NCI-H146 treated with DMSO at 0.1 percent for 48 hours (cell line): Measurements from ENCODE around the gene BPIFB1.
A peak's percentile ranks its signal among the peaks of the same experiment; 100 is the strongest.

Experiments
- DNase-seq: peaks from one replicate; lab custom pipeline; 2025; ENCODE audit not compliant: unreplicated experiment; lab: John Stamatoyannopoulos, UW

The BPIFB1 gene, protein sequence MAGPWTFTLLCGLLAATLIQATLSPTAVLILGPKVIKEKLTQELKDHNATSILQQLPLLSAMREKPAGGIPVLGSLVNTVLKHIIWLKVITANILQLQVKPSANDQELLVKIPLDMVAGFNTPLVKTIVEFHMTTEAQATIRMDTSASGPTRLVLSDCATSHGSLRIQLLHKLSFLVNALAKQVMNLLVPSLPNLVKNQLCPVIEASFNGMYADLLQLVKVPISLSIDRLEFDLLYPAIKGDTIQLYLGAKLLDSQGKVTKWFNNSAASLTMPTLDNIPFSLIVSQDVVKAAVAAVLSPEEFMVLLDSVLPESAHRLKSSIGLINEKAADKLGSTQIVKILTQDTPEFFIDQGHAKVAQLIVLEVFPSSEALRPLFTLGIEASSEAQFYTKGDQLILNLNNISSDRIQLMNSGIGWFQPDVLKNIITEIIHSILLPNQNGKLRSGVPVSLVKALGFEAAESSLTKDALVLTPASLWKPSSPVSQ

DNA sequence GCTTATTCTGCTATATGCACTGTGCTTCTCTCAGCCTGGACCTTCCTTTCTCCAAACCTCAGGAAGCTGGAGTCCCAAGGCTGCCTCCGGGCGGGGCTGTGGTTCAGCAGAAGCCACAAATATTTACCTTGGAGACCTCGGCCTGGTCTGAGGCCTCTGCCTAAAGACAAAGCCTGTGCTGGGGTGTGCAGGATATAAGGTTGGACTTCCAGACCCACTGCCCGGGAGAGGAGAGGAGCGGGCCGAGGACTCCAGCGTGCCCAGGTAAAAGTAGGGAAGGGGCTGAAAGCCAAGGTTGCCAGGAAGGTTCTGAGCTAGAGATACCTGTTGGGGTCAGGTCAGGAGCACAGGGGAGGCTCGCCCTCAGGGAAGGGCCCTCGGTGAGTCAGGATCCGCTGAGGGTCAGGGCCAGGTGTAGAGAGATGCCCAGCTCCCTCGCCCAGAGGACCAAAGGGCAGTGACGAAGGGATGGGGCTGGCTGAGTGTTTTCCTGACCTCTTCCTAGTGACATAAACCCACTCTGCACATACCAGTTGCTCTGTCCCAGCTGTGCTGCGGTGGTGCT, at the start of gene BPIFB1:
TSS of gene BPIFB1 (plus strand) at position 224 of the 565 bp plus-strand sequence. CDS start 2,860 bp downstream, outside the sequence.
- no peak for DNase-seq

DNA sequence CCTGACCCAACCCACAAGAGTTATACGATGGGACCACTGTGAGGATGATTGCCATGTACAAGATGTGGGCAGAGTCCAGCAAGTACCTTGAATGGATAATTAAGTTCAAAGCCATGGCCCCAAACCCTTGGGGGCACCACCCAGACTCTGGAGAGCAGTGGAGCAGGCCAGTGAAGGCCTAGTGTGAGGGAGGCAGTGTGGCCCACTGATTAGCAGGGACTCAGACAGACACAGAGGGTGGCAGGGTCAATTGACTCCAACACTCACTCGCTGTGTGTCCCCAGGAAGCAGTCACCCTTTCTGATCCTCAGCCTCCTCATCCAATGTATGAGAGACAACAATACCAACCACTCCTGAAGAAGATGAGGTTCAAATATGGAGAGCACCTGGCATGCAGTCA, 49.0 kb upstream of the BPIFB1 start:
- no peak for DNase-seq

DNA sequence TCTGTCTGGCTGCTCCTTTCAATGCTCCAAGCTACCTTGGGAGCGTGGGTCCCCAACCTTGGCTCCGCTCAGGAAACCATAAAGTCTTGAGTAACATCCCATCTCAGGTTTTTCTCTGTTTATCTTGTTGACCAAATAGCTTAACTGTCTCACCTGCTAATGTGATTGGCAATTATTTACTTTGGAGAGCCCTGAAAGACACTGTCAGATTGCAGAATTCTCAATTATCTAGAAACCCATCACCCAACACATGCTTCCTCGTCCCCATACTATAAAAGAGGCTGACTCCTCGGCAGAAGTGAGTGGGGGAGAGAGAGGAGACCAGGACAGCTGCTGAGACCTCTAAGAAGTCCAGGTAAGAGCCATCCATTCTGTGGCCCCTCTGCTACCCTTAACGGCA, 47.3 kb upstream of the BPIFB1 start, which contains the start of gene BPIFA1:
TSS of gene BPIFA1 (plus strand) at position 301 of the 400 bp plus-strand sequence. CDS start 1,716 bp downstream, outside the sequence.
- DNase-seq: no peak

DNA sequence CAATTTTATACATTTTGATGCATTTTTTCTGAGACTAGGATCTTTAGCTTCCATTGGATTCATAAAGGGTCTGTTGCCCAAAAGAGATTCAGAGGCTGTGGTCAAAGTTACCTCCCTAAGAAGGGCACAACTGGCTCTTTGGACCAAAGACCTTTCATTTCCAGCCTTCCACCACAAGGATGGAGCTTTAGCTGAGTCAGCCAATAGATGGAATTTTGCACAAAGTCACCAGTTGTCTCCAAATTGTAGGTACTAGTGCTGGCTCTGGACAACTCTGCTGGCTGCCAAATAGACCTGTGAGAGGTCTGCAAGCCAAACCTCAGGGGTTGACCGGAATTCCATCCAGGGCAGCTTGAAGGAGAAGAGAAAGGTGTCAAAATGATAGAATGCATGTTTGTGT, 46.7 kb upstream of the BPIFB1 start:
- no peak for DNase-seq

DNA sequence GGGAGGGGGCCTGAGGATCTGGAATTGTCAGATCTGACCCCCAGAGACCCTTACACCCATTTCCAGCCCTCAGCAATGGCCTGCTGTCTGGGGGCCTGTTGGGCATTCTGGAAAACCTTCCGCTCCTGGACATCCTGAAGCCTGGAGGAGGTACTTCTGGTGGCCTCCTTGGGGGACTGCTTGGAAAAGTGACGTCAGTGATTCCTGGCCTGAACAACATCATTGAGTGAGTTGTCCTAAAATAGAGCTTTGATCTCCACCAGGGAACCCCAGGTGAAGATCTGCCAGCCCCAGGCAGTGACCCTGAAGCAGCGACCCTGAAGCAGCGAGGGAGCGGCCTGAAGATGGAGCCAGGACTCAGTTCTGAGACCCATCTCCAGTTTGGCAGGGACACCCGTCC, 45.0 kb upstream of the BPIFB1 start:
- no peak for DNase-seq

DNA sequence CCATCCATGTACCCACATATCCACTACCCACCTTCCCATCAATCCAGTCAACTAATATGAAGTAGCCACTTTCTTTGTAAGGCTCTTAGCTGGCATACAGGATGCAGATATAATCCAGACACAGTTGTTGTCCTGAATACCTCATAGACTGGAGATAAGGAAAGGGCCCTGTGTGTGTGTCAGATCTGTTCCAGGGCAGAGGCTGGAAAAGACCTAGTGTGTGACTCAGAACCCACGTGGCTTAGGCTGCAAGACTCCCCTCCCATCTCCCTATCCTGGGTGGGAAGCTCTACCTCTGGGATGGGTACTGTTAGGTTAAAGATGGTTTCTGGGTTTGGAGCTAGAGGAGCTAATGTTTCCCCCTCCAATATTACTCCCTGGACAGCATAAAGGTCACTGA, 43.6 kb upstream of the BPIFB1 start:
- DNase-seq: no peak

DNA sequence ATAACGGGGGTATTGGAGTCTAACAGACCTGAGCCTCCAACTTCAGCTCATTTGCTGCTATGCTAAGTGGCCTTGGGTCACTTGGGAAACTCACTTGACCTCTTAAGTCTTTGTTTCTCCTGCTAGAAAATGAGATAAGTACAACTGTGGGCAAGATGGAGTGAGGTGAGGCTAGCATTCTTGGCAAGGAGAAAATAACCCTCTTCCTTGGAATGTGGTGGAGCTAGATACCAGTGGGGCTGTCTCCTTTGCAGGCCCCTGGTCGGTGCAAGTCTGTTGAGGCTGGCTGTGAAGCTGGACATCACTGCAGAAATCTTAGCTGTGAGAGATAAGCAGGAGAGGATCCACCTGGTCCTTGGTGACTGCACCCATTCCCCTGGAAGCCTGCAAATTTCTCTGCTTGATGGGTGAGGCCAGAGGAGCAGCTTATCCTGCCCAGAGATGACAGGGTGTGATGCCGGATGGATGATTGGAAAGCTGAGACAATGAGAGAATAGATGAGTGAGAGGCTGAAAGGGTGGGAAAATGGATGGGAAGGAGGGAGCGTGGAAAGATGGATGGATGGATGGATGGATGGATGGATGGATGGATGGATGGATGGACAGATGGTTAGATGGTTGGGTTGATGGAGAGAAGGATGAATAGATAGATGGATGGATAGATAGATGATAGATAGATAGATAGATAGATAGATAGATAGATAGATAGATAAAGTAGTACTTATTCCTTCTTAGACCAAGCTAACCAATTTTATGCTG, 42.9 kb upstream of the BPIFB1 start:
- DNase-seq: no peak

DNA sequence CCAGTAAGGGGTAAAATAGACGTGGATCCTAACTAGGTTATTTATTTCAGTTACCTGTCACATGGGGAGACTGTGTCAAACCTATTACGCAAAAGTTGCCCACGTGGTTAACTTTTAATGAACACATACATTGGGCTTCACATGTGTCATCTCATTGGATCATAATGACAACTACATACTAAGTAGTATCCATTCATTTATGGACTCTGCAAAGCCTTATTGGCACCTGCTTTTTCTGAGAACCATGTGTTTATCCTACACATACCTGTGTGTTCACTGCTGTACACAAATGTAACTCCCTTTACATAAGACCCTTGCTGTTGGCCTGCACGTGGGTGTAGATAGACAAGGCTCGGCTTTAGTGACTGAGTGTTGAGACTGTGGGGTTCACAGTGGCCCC, 42.1 kb upstream of the BPIFB1 start:
- DNase-seq: no peak

DNA sequence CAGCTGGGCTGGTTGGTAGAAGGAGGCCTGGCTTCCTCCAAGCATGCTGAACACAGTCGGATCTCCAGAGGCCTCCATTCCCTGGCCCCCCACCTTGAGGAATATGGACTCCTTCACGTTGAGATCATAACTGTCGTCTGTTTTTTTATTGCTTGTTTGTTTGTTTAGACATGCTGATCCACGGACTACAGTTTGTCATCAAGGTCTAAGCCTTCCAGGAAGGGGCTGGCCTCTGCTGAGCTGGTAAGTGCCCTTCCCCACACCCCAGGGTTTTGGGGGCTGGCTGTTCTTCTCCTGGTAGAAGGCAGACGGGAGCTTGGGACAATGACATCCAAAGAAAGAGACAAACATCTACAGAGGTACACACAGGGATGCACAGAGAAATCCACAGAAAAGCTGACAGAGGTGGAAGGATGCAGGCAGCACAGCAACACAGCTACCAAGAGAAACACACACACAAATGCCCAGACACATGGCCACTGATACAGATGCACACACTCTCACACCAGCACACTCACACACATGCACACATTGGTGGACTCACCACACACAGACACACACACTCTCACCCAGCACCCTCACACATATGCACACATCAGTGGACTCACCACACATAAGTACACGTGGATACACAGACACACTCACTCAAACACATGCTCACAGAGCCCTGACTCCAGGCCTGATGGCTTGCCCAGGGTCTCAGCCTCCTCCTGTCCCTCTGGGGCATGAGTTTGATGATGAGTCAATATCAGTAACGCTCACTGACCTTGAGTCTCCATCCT, 40.5 kb upstream of the BPIFB1 start:
- DNase-seq: no peak

DNA sequence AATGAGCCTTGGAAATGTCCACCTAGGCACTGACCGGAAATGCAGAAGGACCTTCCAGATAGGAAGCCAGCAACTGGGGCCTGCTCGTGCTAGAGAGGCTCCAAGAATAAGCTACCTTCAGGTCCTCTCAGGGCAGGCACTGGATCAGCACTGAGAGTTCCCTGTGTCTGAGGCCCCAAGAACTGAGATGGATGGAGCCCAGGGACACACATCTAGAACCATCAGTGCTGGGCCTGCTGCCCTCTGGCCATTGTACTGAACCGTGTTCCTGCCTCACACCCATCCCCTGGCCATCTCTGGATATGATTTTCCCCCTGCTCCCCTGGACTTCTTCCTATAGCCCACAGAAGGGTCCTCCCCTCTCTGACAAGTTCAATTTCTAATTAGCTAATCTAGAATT, 36.9 kb upstream of the BPIFB1 start:
- no peak for DNase-seq

DNA sequence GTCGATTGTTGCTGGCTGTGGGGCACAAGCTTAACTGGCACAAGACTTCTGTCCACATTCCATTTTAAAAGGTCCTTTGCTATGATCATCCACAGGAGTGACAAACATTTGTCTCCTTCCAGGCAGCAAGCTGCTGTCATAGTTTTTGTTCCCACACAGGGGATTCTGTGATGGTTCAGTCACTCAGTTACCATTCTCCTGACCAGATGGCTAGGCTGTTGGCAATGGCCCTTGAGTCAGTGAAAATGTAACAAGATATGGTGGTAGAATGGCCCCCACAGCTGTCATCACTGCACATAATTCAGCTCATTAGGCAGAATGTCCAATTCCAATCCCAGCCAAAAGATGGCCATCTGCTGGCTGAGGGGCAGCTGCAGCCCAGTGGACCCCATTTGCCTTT, 33.6 kb upstream of the BPIFB1 start:
- DNase-seq: no peak

DNA sequence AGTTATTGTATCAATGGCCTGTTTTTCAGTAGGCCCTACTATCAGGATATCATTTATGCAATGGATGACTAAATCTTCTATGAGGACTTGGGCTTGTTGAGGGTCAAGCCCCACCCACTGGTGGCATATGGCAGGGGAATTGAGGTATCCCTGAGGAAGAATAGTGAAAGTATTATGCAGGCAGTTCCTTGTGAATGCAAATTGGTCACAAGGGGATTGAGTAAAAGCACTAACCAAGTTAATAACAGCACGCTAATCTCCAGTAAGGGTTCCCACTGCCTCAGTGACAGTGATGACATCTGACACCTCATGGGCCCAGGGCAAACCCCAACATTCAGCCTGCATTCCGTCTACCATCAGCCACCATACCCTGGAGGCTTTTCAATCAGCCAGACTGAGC, 32.3 kb upstream of the BPIFB1 start:
- DNase-seq: no peak

DNA sequence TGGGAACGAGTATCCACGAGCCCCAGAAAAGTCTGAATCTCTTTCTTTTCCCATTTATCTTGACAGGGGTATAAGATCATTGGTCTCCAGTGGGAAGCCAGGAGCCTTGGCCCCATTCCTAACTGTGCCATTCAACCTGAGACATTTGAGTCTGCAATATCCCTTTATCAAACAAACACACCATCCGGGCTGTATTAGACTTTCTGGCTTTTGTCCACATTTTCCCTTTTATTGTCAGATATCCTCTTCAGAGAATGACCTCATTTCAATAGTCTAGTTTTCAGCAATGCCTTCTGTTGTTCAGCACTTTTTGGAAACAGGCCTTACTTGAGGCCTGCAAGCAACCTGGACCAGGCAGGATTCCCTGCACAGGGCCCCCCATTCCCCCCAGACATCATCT, 31.5 kb upstream of the BPIFB1 start:
- no peak for DNase-seq

DNA sequence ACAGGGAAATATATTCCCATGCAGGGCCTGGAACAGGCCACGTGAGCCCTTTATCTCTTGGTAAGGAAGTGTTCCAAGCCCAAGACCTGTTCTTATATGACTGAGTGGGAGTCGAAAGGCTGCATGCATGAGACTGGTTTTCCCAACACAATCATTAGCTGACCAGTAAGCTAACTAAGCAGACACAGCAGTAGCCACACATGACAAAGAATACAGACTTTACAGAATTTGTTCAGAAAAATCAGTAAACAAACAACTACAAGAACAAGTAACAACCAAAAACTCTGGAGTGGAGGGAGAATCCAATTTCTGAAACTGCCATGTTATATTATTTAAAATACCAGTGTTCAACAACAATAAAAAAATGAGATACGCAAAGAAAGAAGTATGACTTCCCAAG, 30.6 kb upstream of the BPIFB1 start:
- DNase-seq: no peak

DNA sequence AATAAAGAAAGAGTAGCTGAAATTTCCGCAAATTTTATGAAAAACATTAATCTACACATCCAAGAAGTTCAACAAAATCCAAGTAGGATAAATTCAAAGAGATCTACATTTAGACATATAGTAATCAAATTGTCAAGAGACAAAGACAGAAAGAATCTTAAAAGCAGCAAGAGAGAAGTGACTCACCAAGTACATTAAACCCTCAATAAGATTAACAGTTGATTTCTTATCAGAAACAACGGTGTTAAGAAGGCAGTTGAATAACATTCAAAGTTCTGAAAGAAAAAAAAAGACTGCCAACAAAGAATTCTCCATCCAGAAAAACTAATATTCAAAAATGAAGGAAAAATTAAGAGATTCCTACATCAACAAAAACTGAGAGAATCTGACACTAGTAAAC, 28.0 kb upstream of the BPIFB1 start:
- DNase-seq: no peak

DNA sequence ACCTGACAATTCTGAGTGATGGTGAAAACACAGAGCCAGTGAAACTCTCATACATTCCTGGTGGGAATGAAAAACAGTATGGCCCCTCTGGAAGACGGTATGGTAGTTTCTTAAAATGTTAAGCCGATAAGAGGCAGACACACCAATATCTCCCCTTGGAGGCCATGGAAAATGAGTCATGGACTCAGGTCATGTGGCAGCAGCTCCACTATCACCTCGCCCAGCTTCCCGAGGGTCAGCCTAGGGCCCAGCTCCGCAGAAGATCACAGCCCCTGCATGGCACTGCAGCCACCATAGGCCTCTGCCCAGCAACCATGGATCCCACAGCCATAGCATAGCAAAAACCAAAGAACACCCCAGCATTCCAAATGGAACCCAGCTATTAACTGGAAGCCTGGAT, 25.8 kb upstream of the BPIFB1 start:
- no peak for DNase-seq

DNA sequence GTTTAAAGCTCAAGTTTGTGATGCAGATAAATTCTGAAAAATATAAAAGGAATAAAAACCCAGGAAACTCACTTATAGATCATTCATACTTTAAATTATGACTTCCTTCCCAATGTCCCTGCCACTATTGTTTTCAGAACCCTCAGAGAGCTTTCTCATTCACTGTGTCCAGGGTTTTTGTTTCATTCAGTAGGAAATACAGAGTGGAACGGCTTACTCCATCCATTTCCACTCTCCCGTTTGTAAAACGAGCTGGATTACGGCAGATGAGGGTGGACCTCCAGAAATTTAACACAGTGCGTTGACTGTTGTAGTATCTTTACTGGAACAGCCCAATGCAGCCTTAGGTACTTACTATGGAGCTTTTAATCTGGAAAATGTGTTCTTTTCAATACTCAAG, 23.6 kb upstream of the BPIFB1 start:
- DNase-seq: no peak

DNA sequence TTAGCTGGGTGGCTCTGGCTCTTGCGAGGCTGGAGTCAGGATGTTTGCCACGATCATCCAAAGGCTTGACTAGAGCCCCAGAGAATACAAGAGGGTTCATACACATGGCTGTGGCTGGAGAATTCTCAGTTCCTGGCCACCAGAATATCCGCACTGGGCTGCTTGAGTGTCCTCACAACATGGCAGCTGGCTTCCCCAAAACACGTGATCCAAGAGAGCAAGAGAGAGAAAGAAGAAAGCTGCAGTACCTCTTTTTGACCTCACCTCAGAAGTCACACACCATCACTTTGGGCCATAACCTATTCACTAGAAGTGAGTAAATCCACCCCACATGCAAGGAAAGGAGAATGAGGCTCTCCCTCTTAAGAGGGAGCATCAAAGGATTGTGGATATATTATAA, 21.5 kb upstream of the BPIFB1 start:
- DNase-seq: no peak

DNA sequence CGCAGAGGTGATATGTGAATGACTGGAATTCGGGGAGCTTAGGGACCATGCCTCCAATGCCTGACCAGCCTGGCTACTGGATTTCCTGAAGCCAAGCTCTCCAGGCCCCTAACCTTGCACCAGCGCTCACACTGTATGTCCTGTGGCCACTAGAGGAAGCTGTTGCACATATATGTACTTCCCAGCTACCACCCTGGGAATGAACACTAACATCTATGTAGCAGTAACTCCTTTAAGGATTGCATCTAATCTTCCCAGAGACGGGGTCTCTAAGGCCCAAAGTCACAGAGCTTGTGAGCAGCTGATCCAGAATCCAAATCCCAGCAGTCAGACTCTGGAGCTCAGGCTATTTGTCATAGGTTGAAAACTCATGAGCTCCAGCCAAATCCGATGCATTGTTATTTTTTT, 20.4 kb upstream of the BPIFB1 start:
- peak; percentile 27 for DNase-seq

DNA sequence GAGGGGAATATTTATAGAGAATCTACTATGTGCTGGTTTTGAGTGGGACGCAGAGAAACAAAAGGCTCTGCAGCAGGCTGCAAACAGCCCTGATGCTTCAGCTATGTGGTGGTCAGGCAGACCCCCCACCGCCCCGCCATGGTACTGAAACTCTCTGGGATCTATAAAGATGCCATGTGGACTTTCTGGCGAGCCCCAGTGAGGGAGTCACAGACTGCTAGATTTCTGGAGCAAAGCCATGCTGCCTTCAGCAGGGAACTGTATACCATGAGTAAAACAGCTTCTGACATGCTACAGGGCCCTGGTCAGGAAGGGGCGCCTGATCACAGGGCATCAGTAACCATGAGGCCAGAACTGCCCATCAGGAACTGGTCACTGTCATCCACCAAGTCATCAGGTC, 19.2 kb upstream of the BPIFB1 start:
- no peak for DNase-seq

DNA sequence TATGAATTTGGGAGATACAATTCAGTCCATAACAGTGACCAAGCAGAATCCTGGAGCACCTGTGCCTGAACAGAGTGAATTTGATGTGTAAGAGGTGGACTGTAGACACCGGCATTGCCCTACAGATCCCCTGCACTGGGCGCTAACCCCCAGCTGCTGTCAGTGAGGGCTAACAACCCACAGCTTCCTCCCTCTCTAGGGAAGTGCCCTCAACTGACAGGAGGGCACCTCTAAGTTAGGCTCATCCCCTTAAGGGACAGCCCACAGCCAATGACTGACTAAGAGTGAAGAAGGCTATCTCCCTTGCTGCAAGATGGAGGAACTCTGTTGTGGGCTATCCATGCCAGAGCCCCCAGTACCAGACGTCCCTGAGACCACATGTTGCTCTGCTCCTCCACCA, 15.3 kb upstream of the BPIFB1 start:
- no peak for DNase-seq
